HepG2 (cell line): Measurements from ENCODE around the gene CD300A. TPM values are rescaled to one million over a fixed set of nuclear protein-coding genes. Genes with fewer than 3 reads are reported as not detected.

Source experiments
- CSRNP2 ChIP-seq: sonication (generic); formaldehyde crosslinking; conservative IDR thresholded peaks from 2 replicates; pipeline ENCODE4 v1.8.0; 2022; ENCODE audit warnings: low read depth, missing genetic modification reagents
- DPF2 ChIP-seq: sonication (generic); formaldehyde crosslinking; IDR thresholded peaks from 2 replicates; pipeline ENCODE4 v1.4.0; 2020; ENCODE audit warnings: mild to moderate bottlenecking, low read depth, missing genetic modification reagents, borderline replicate concordance
- GABPA ChIP-seq, 2 experiments: IDR thresholded peaks; 2 replicates each; pipeline ENCODE4 v1.6.1; 2011 to 2016; ENCODE audit warnings: low read depth in 2 of 2, low read length in 1 of 2, missing biosample characterization in 1 of 2, missing genetic modification characterization in 1 of 2
- GABPB1 ChIP-seq: IDR thresholded peaks from 2 replicates; pipeline ENCODE4 v1.6.1; 2016; ENCODE audit warnings: mild to moderate bottlenecking, missing genetic modification reagents, moderate library complexity, missing compliant biosample characterization
- KAT2B ChIP-seq: fragments of 150-350 bp; IDR thresholded peaks from 2 replicates; pipeline ENCODE4 v1.6.1; 2014; ENCODE audit warnings: low read depth, low read length, borderline replicate concordance
- RBFOX2 ChIP-seq: fragments of 200-400 bp; formaldehyde crosslinking; IDR thresholded peaks from 2 replicates; pipeline ENCODE4 v1.6.1; 2017; ENCODE audit warnings: low read depth, mild to moderate bottlenecking, low read length
- TFDP1 ChIP-seq: IDR thresholded peaks from 2 replicates; pipeline ENCODE4 v1.6.1; 2016; ENCODE audit warnings: missing compliant biosample characterization, missing genetic modification reagents, borderline replicate concordance
- ZBED4 ChIP-seq: sonication (generic); formaldehyde crosslinking; IDR thresholded peaks from 2 replicates; pipeline ENCODE4 v1.4.0; 2020; ENCODE audit warnings: missing genetic modification reagents, borderline replicate concordance
- ZBTB42 ChIP-seq: sonication (generic); formaldehyde crosslinking; IDR thresholded peaks from 2 replicates; pipeline ENCODE4 v1.5.0; 2020; ENCODE audit warnings: mild to moderate bottlenecking, missing genetic modification reagents
- ZNF550 ChIP-seq: sonication (generic); formaldehyde crosslinking; IDR thresholded peaks from 2 replicates; pipeline ENCODE4 v1.4.0; 2020; ENCODE audit warnings: mild to moderate bottlenecking, missing genetic modification reagents, borderline replicate concordance
- ZNF556 ChIP-seq: sonication (generic); formaldehyde crosslinking; IDR thresholded peaks from 2 replicates; pipeline ENCODE4 v1.4.0; 2020; ENCODE audit warnings: mild to moderate bottlenecking, missing genetic modification reagents, borderline replicate concordance
- ZNF580 ChIP-seq: IDR thresholded peaks from 2 replicates; pipeline ENCODE4 v1.6.1; 2016; ENCODE audit warnings: low read depth, borderline replicate concordance
- ZNF687 ChIP-seq: sonication (generic); formaldehyde crosslinking; IDR thresholded peaks from 2 replicates; pipeline ENCODE4 v1.5.1; 2020; ENCODE audit warnings: mild to moderate bottlenecking, missing genetic modification reagents, moderate library complexity
- ZNF891 ChIP-seq: sonication (generic); formaldehyde crosslinking; IDR thresholded peaks from 2 replicates; pipeline ENCODE4 v1.5.0; 2020; ENCODE audit warnings: mild to moderate bottlenecking, missing genetic modification reagents
- polyA plus RNA-seq, 8 experiments: library from polyadenylated mRNA; depleted of rRNA in 3 of 8; stranded (reverse) in 7 of 8; unstranded in 1 of 8; fragments of >200 nt; fragmentation: Illumina TruSeq in 4 of 8; extraction: Trizol in 4 of 8; gene quantifications; 2 replicates each; pipeline versions ENCODE4 v1.2.1 to v1.2.3, GENCODE V29; 2011 to 2016; ENCODE audit warnings: low read depth in 4 of 8, missing spikeins in 1 of 8, mixed read lengths in 1 of 8; ENCODE audit not compliant: insufficient read depth in 1 of 8
- total RNA-seq, 5 experiments: library from RNA; depleted of rRNA; stranded (reverse); fragments of >200 nt; fragmentation: Illumina TruSeq; extraction: Trizol; gene quantifications; 2 replicates each; pipeline ENCODE4 v1.2.3, GENCODE V29; 2016; ENCODE audit warnings: low read depth in 1 of 5

CD300A gene
- total and polyA plus RNA-seq, 2 of the 13 experiments (the other 11 are each of a cell fraction or from before 2014, with no cell fraction given) = not detected

- TF ChIP-seq ZNF556 (CRISPR knock-in tag) (peak; percentile 68; the same call in 1 of the 2 replicates), RBFOX2 (peak; percentile 50; the same call in 1 of the 2 replicates), ZBED4 (CRISPR knock-in tag) (peak; percentile 13; the same call in 1 of the 2 replicates), DPF2 (0 out of 2 replicates have a peak, but pooled peaks have one; percentile 18), TFDP1 (CRISPR knock-in tag) (0 out of 2 replicates have a peak, but pooled peaks have one; percentile 21), CSRNP2 (CRISPR knock-in tag) (no peak), ZNF891 (CRISPR knock-in tag) (no peak), ZNF550 (CRISPR knock-in tag) (peak; percentile 61; the same call in 1 of the 2 replicates), ZBTB42 (CRISPR knock-in tag) (no peak), ZNF580 (CRISPR knock-in tag) (no peak), GABPA (IDR thresholded peaks at IDR 0.05; ENCODE audit: low read depth, low read length) (0 out of 2 replicates have a peak, but pooled peaks have one; percentile 8), GABPA (CRISPR knock-in tag; IDR thresholded peaks at IDR 0.05; ENCODE audit: low read depth) (peak; percentile 44; the same call in 1 of the 2 replicates), GABPB1 (CRISPR knock-in tag) (peak; percentile 52), ZNF687 (CRISPR knock-in tag) (peak; percentile 81), KAT2B (no peak)
Observed at GRCh38 chr17:74429604-74430384, 36.6 kb upstream of the CD300A start (continued).
